Measurements from ENCODE around the gene PDE9A. TPM values are rescaled to one million over a fixed set of nuclear protein-coding genes. Genes with fewer than 3 reads are reported as not detected.

The PDE9A gene
- total and polyA plus RNA-seq, 2 of the 4 experiments (the other 2 are of a cell fraction): 0.89 to 0.90 TPM

GRCh38 chr21:42621819-42622177 is 31.6 kb upstream of the PDE9A start:
- TF ChIP-seq RCOR1 (IDR thresholded peaks at IDR 0.05; ENCODE audit: insufficient replicate concordance, low read length) (no peak), BHLHE40 (IDR thresholded peaks at IDR 0.05; ENCODE audit: low read depth, low read length) (no peak), MAZ (IDR thresholded peaks at IDR 0.05; ENCODE audit: borderline replicate concordance, low read depth, low read length) (no peak), FOS (IDR thresholded peaks at IDR 0.05; ENCODE audit: low read depth, low read length) (no peak), MAFK (IDR thresholded peaks at IDR 0.05; ENCODE audit: low read depth, low read length) (no peak), SMC3 (IDR thresholded peaks at IDR 0.05; ENCODE audit: low read depth, low read length) (no peak), POLR2A (IDR thresholded peaks at IDR 0.05; ENCODE audit: low read depth, low read length) (no peak), CTCF (conservative IDR thresholded peaks at IDR 0.05; ENCODE audit: low read depth, low read length) (no peak), CHD1 (IDR thresholded peaks at IDR 0.05; ENCODE audit: low read depth, low read length) (no peak), RAD21 (IDR thresholded peaks at IDR 0.05; ENCODE audit: low read length) (no peak)
- H3K4ac ChIP-seq (ENCODE audit: low read depth, low read length): no peak overlapping the region
- intact Hi-C loops (cut with micrococcal nuclease): no loop called here
- no peak overlapping the region for H3K27ac ChIP-seq (ENCODE audit: insufficient read depth, low read length)
- no peaks in the 10 kb centered on the region for H3K79me1 ChIP-seq (ENCODE audit: low read depth in 1 of 2, low read length in 2 of 2)
- no peaks in the 10 kb centered on the region for H3K9me3 ChIP-seq (ENCODE audit: control insufficient read depth, insufficient read depth, low read length)
- no peak overlapping the region for H4K5ac ChIP-seq (ENCODE audit: low read depth, low read length)
- no peak overlapping the region for H3K18ac ChIP-seq (ENCODE audit: low read depth, low read length)
- POLR2A ChIA-PET (ENCODE audit: unreplicated experiment): no interaction called here
- H4K91ac ChIP-seq (ENCODE audit: insufficient read depth, low read depth, low read length): no peak overlapping the region
- BruUV-seq (replicated peaks): no TSS peak
- H3K4me2 ChIP-seq (ENCODE audit: low read depth, low read length): no peak overlapping the region
- no peak overlapping the region for H3K14ac ChIP-seq (replicated peaks; ENCODE audit: low read depth, low read length)
- H3K4me1 ChIP-seq (ENCODE audit: control insufficient read depth, insufficient read depth, low read length): no peaks in the 10 kb centered on the region
- no peak for ATAC-seq (ENCODE audit: low read depth)
- in situ Hi-C loops (cut with MboI; ENCODE audit: low sequenced_read_pairs): no loop called here
- no peaks in the 10 kb centered on the region for H4K20me1 ChIP-seq (ENCODE audit: insufficient read depth, low read length)
- dilution Hi-C loops (cut with HindIII; ENCODE audit: low sequenced_read_pairs, unreplicated experiment): no loop called here
- no peak for DNase-seq
- no peak overlapping the region for H4K8ac ChIP-seq (ENCODE audit: low read depth in 2 of 2, low read length in 2 of 2)
- H3K56ac ChIP-seq (ENCODE audit: extremely low read depth, insufficient read depth, low read length): no peak overlapping the region
- H2AK5ac ChIP-seq (ENCODE audit: low read depth, low read length): no peak overlapping the region
- H3K36me3 ChIP-seq (ENCODE audit: control insufficient read depth, insufficient read depth, low read length): no peaks in the 10 kb centered on the region
- H2AFZ ChIP-seq (replicated peaks; ENCODE audit: low read length, poor library complexity): no peak overlapping the region
- H2BK5ac ChIP-seq (ENCODE audit: low read depth, low read length, poor library complexity, severe bottlenecking): no peak overlapping the region
- H3K27me3 ChIP-seq (ENCODE audit: control insufficient read depth, insufficient read depth, low read length): peaks cover 53% of the 10 kb centered on the region
- H2BK20ac ChIP-seq (ENCODE audit: low read depth, low read length): no peak overlapping the region
- H2AK9ac ChIP-seq (replicated peaks; ENCODE audit: low read depth, low read length, poor library complexity): no peak overlapping the region
- no peak overlapping the region for H2BK120ac ChIP-seq (ENCODE audit: low read depth, low read length)
- no peak overlapping the region for H3K9ac ChIP-seq (ENCODE audit: low read depth, low read length)
- no peak overlapping the region for H3K4me3 ChIP-seq (ENCODE audit: insufficient read depth, low read depth, low read length)
- H3K9me1 ChIP-seq (ENCODE audit: insufficient read depth, low read length): no peaks in the 10 kb centered on the region
- WGBS, 2 experiments (ENCODE audit: extremely low coverage in 2 of 2, insufficient read length in 1 of 2): no CpG with 5 or more reads among the region's 9 CpGs
- H3K23ac ChIP-seq (ENCODE audit: low read depth, low read length): no peak overlapping the region
- no peak overlapping the region for H2BK15ac ChIP-seq (ENCODE audit: low read depth, low read length)
- CTCF ChIA-PET: no interaction called here
